GM21526 (cell line): ENCODE results near the gene FAM83G.

Source experiments
- ATAC-seq: cut with Tn5 transposase; IDR thresholded peaks from one replicate; pipeline ENCODE4 v1.9.1; 2021; ENCODE audit warnings: moderate library complexity; ENCODE audit not compliant: unreplicated experiment, low FRiP score

The FAM83G gene

GRCh38 chr17:18975597-18975996 is 29.0 kb downstream of the FAM83G start:
- no peak for ATAC-seq

GRCh38 chr17:18974407-18975149 is 30.0 kb downstream of the FAM83G start:
- no peak for ATAC-seq

- no peak for ATAC-seq
These were observed 32.8 kb downstream of the FAM83G start for GRCh38 chr17:18971801-18972200.

GRCh38 chr17:18970582-18971480 is 33.7 kb downstream of the FAM83G start:
- no peak for ATAC-seq

GRCh38 chr17:18968945-18969887 is 35.3 kb downstream of the FAM83G start:
- no peak for ATAC-seq

DNA sequence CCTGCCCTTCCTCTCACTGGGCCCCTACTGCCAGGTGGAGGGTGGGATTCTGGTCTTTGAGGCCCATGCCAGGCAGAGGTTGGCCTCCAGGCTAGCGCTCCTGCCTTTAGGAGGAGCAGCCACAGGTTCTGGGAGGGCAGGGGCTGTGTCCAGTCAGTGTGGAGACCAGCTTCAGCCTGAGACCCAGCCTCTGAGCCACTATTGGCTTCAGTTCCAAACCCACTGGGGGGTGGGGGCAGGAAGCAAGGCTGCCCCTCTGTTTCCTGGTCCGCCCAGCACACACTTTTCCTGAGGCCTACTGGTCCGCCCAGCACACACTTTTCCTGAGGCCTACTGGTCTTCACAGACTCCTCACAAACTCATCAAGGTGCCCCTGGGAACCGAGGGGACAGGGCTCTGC is 36.2 kb downstream of the FAM83G start:
- no peak for ATAC-seq

- no peak for ATAC-seq
These were observed 36.6 kb downstream of the FAM83G start for GRCh38 chr17:18967916-18968315.

DNA sequence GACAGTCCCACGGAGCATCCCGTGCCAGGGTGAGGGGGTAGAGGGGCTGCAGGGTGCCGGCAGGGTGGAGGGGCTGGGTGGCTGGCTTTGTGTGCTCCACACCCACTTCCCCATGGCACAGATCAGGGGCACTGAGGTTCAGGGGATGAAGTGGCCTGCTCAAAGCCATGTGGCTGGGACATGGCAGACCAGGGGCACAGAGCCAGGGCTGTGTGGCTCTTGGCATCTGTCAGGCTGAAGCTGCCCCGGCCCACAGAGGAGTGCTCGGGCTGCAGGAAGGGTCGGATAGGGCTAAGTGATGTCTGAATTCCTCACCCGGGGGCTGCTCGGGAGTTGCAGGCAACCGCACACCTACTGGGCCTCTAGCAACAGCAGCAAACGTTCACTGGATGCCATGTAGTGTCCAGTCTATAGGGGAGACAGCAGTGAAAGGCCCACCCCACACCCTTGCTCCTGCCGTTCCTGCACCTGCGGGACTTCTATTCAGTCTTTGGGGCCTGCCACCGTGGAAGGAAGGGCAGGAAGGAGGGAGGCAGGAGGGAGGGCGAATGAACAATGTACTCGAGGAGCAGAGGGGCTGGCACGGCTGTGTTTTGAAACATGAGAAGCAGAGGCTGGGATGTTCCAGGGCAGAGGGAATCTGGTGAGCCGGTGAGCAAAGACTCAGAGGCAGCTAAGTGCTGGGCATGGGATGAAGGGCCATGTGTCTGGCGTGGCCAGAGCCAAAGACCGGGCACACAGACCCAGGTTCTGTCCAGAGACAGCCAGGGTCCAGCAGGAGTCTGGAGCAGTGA is 37.5 kb downstream of the FAM83G start:
- ATAC-seq = no peak

- no peak for ATAC-seq
These were observed 38.9 kb downstream of the FAM83G start for GRCh38 chr17:18965530-18966236.

DNA sequence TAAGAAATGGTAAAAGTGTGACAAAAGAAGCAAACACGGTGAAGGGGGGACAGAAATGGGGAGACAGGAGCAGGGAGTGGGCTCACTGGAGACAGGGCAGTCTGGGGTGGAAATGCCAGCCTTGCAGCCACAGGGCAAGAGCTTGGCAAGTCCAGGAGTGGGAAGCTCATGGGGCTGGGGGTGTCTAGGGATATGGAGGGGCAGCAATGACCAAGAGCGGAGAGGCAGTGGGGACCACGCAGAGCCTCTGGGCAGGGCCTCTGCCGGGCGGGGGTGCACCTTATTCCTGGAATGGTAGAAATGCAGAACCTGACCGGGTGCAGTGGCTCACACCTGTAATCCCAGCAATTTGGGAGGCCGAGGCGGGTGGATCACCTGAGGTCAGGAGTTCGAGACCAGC is 40.0 kb downstream of the FAM83G start:
- no peak for ATAC-seq

DNA sequence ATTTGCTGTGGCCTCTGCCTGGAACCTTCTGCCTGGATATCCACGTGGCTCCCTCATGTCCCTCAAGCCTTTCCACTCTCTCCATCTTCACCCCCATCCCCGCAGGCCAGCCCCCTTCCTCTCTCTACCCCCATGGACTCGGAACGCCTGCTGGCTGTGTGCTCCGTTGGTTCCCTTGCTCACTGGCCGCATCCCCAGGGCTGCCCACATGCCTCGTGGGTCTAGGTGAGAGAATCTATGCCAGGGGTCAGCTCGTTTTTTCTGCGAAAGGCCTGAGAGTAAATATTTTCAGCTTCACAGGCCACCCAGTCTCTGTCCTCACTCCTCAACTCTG is 40.6 kb downstream of the FAM83G start:
- no peak for ATAC-seq

DNA sequence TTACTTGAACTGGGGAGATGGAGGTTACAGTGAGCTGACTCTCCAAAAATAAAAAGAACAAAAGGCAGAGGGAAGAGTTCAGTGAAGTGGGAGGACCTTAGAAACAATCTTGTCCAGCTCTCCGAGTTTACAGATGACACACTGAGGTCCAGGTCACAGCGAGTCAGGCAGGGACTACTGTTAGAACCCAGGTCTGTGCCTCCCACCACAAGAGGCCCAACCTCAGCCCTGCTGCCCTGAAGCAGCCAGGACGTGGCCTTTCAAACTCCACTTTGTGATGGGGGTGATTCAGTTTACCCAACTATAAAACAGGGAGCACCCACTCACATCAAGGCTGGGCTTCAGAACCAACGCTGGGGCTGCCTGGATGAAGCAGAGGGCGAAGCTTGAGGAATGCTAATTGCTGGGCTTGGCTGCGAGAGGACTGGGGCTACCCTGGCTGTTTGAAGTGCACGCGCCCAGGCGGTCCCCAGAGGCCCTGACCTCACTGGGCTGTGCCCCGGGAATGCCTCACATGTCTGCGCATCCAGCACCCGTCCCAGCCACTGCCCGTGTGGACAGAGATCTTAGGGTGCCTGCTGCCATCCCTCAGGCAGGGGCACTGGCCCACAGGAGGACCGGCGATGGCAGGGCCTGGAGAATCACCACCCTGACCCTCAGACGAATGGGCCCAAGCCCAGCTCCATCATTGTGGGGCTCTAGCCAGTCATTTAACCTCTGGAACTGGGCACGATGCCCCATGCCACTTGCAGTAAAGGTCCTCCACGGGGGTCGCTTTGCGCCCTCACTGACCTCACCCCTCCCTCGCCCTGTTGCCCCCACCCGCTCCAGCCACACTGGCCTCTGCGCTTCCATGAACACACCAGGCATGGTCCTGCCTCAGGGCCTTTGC is 41.2 kb downstream of the FAM83G start:
- ATAC-seq = no peak

- no peak for ATAC-seq
These were observed 42.1 kb downstream of the FAM83G start for GRCh38 chr17:18962494-18962815.

- ATAC-seq = no peak
These were observed 42.7 kb downstream of the FAM83G start for GRCh38 chr17:18961634-18962493.

GRCh38 chr17:18960803-18961511 is 43.6 kb downstream of the FAM83G start:
- ATAC-seq = no peak

- no peak for ATAC-seq
These were observed 44.3 kb downstream of the FAM83G start for GRCh38 chr17:18960241-18960665.

DNA sequence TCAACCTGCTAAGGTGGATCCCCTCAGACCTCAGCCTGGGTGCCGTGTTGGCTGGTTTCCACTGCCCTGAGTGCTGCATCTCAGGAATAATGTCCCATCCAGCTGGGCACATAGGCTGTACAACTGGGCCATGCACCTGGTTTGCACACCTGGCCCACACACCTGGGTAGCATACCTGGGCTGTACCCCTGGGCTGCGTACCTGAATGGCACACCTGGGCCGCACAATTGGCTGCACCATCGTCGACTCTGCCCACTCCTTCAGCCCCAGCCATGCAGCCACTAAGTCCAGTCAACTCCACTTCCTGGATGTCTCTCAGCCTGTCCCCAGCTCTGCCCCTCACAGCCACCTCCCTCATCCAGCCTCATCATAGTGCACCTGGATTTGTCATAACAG is 44.7 kb downstream of the FAM83G start:
- ATAC-seq = no peak
